GM21360 (cell line): ENCODE results near the gene ZNF566.
A peak's percentile ranks its signal among the peaks of the same experiment; 100 is the strongest.
"Not testable (repeated sequence)": the region's sequence is repeated elsewhere in the genome, so short reads cannot be mapped to it uniquely, and the experiment has no call there.

Experiments
- ATAC-seq: cut with Tn5 transposase; IDR thresholded peaks from one replicate; pipeline ENCODE4 v1.9.1; 2021; ENCODE audit warnings: mild to moderate bottlenecking, moderate library complexity; ENCODE audit not compliant: unreplicated experiment

The ZNF566 gene

GRCh38 chr19:36489118-36489919 is at the start of gene ZNF566:
TSS of gene ZNF566 (minus strand) at chr19:36489561. CDS start at chr19:36476557, 13,004 bp downstream.
- peak; percentile 85 for ATAC-seq

GRCh38 chr19:36528921-36529518 is 39.7 kb upstream of the ZNF566 start:
- peak; percentile 31 for ATAC-seq

- peak; percentile 74 for ATAC-seq
Observed at GRCh38 chr19:36528194-36528920, 39.0 kb upstream of the ZNF566 start, which contains the start of gene ZNF260. TSS of gene ZNF260 (minus strand) at chr19:36528271. CDS start at chr19:36515238, 13,033 bp downstream.

GRCh38 chr19:36527873-36528193 is 38.5 kb upstream of the ZNF566 start:
- no peak for ATAC-seq

- no peak for ATAC-seq
Observed at GRCh38 chr19:36527341-36527740, 38.0 kb upstream of the ZNF566 start.

GRCh38 chr19:36526581-36526980 is 37.2 kb upstream of the ZNF566 start:
- no peak for ATAC-seq

GRCh38 chr19:36524617-36525016 is 35.3 kb upstream of the ZNF566 start:
- no peak for ATAC-seq

GRCh38 chr19:36514012-36514612 is 24.8 kb upstream of the ZNF566 start:
- ATAC-seq, result no peak

GRCh38 chr19:36508325-36508724 is 19.0 kb upstream of the ZNF566 start:
- no peak for ATAC-seq

- ATAC-seq, result no peak
Observed at GRCh38 chr19:36501973-36502372, 12.6 kb upstream of the ZNF566 start.

GRCh38 chr19:36497001-36497400 is 7.6 kb upstream of the ZNF566 start:
- no peak for ATAC-seq

- ATAC-seq, result not testable (repeated sequence)
Observed at GRCh38 chr19:36492689-36493453, 3.5 kb upstream of the ZNF566 start.

GRCh38 chr19:36490846-36491245 is 1.5 kb upstream of the ZNF566 start:
- not testable (repeated sequence) for ATAC-seq

GRCh38 chr19:36489920-36490415 is 607 bp upstream of the ZNF566 start:
- ATAC-seq, result peak; percentile 51

GRCh38 chr19:36488846-36489117 is 579 bp downstream of the ZNF566 start:
- ATAC-seq, result peak; percentile 21

- no peak for ATAC-seq
Observed at GRCh38 chr19:36488118-36488845, 1.1 kb downstream of the ZNF566 start.

GRCh38 chr19:36483653-36484052 is 5.7 kb downstream of the ZNF566 start:
- no peak for ATAC-seq

- no peak for ATAC-seq
Observed at GRCh38 chr19:36482876-36483275, 6.5 kb downstream of the ZNF566 start.

- ATAC-seq, result no peak
Observed at GRCh38 chr19:36460046-36460445, 29.3 kb downstream of the ZNF566 start.

- ATAC-seq, result no peak
Observed at GRCh38 chr19:36456831-36457230, 32.5 kb downstream of the ZNF566 start.
